ENCODE measurements around the gene MCUR1. TPM values are rescaled to one million over a fixed set of nuclear protein-coding genes. Genes with fewer than 3 reads are reported as not detected.
A peak's percentile ranks its signal among the peaks of the same experiment; 100 is the strongest.

Gene MCUR1
- total and polyA plus RNA-seq, 9 of the 15 experiments (the other 6 are each of a cell fraction or from before 2014, with no cell fraction given), result 5.1 to 60.2 (median 41.4) TPM

GRCh38 chr6:13841936-13842335 lies 27.6 kb upstream of the MCUR1 start:
- CTCF ChIA-PET (ENCODE audit: low intra/inter-chr PET ratio), result no interaction called here
- H3K9me3 ChIP-seq (replicated peaks; ENCODE audit: control insufficient read depth, insufficient read depth, low read depth, low read length), result no peaks in the 10 kb centered on the region
- intact Hi-C loops (cut with micrococcal nuclease), result no loop called here
- H3K4me2 ChIP-seq (ENCODE audit: insufficient read depth, low read length), result no peak overlapping the region
- BruUV-seq (replicated peaks), result no TSS peak
- H3K9me1 ChIP-seq (ENCODE audit: control insufficient read depth, insufficient read depth, low read length), result no peaks in the 10 kb centered on the region
- no peak for ATAC-seq
- H3K36me3 ChIP-seq (ENCODE audit: control insufficient read depth, insufficient read depth, low read length), result no peaks in the 10 kb centered on the region
- peaks cover 4 to 8% of the 10 kb centered on the region in 2 experiments; a peak in 4 of 5 replicates for H3K4me1 ChIP-seq (replicated peaks in 1 of 2; ENCODE audit: control insufficient read depth in 2 of 2, insufficient read depth in 2 of 2, low read length in 2 of 2)
- POLR2A ChIA-PET, result interaction anchor here (0.7 to 1.2 kb wide), 3 partner anchors 24 to 60 kb away, joined by 3 read pairs; no protein-coding TSS in a partner anchor
- H3K9ac ChIP-seq (ENCODE audit: insufficient read depth in 1 of 2, low read depth in 2 of 2, low read length in 2 of 2), result no peak overlapping the region
- DNase-seq (ENCODE audit: extremely low read depth in 1 of 4, low spot score in 3 of 4), result no peak
- no peaks in the 10 kb centered on the region for H3K79me2 ChIP-seq (ENCODE audit: control insufficient read depth, insufficient read depth, low read length)
- H3K27ac ChIP-seq (ENCODE audit: extremely low read depth, low read depth, low read length), result no peak overlapping the region
- H3K27me3 ChIP-seq (ENCODE audit: control insufficient read depth in 2 of 2, insufficient read depth in 2 of 2, low read length in 2 of 2), result no peaks in the 10 kb centered on the region
- TF ChIP-seq CBFA2T3 (IDR thresholded peaks at IDR 0.05) (peak; percentile 36; the same call in 1 of the 2 replicates), ZNF589 (CRISPR knock-in tag; IDR thresholded peaks at IDR 0.05; ENCODE audit: low read depth) (no peak), SMARCA4 (IDR thresholded peaks at IDR 0.05) (no peak)
- peak; percentile 29 for FAIRE-seq
- no peak overlapping the region for H3K4me3 ChIP-seq
- whole genome bisulfite sequencing (ENCODE audit: insufficient coverage, low coverage, missing lambda C conversion rate), result 26% methylated on average over 5 of the region's 5 CpGs
- H2AFZ ChIP-seq (ENCODE audit: low read depth, low read length), result no peak overlapping the region
- in situ Hi-C loops (cut with MboI), result no loop called here
- no peaks in the 10 kb centered on the region for H4K20me1 ChIP-seq (replicated peaks; ENCODE audit: control insufficient read depth, insufficient read depth, low read length)

GRCh38 chr6:13838616-13839015 lies 24.3 kb upstream of the MCUR1 start:
- ATAC-seq (no peak), DNase-seq (ENCODE audit: extremely low read depth in 1 of 4, low spot score in 3 of 4) (no peak), FAIRE-seq (no peak)
- Histone ChIP-seq H3K9ac (ENCODE audit: insufficient read depth in 1 of 2, low read depth in 2 of 2, low read length in 2 of 2) (no peak overlapping the region; a peak in 1 of 4 replicates), H3K27me3 (ENCODE audit: control insufficient read depth in 2 of 2, insufficient read depth in 2 of 2, low read length in 2 of 2) (no peaks in the 10 kb centered on the region), H4K20me1 (replicated peaks; ENCODE audit: control insufficient read depth, insufficient read depth, low read length) (no peaks in the 10 kb centered on the region), H3K9me1 (ENCODE audit: control insufficient read depth, insufficient read depth, low read length) (no peaks in the 10 kb centered on the region), H3K4me2 (ENCODE audit: insufficient read depth, low read length) (no peak overlapping the region), H3K9me3 (replicated peaks; ENCODE audit: control insufficient read depth, insufficient read depth, low read depth, low read length) (no peaks in the 10 kb centered on the region), H3K4me1 (replicated peaks in 1 of 2; ENCODE audit: control insufficient read depth in 2 of 2, insufficient read depth in 2 of 2, low read length in 2 of 2) (peaks cover 4 to 10% of the 10 kb centered on the region in 2 experiments; a peak in 4 of 5 replicates), H3K79me2 (ENCODE audit: control insufficient read depth, insufficient read depth, low read length) (no peaks in the 10 kb centered on the region), H3K36me3 (ENCODE audit: control insufficient read depth, insufficient read depth, low read length) (no peaks in the 10 kb centered on the region), H3K27ac (ENCODE audit: extremely low read depth, low read depth, low read length) (no peak overlapping the region), H2AFZ (ENCODE audit: low read depth, low read length) (0 out of 2 replicates have a peak overlapping the region, but pooled peaks have one; percentile 35), H3K4me3 (no peak overlapping the region)
- BruUV-seq (replicated peaks), result no TSS peak
- 4% methylated on average over 3 of the region's 3 CpGs for WGBS (ENCODE audit: insufficient coverage, low coverage, missing lambda C conversion rate)
- in situ Hi-C loops (cut with MboI), result no loop called here
- intact Hi-C loops (cut with micrococcal nuclease), result no loop called here
- CTCF ChIA-PET (ENCODE audit: low intra/inter-chr PET ratio), result no interaction called here
- POLR2A ChIA-PET, result interaction anchor here (0.6 to 1.4 kb wide), 3 partner anchors 21 to 35 kb away, joined by 3 to 5 read pairs (median 4); no protein-coding TSS in a partner anchor
- TF ChIP-seq ZNF395 (CRISPR knock-in tag; IDR thresholded peaks at IDR 0.05), result no peak
- no peak for TF ChIP-seq HNRNPL (IDR thresholded peaks at IDR 0.05; ENCODE audit: low read depth, low read length)
- TF ChIP-seq ZNF12 (CRISPR knock-in tag; IDR thresholded peaks at IDR 0.05), result no peak
- no peak for TF ChIP-seq E2F4 (CRISPR knock-in tag; IDR thresholded peaks at IDR 0.05; ENCODE audit: low read depth)
- TF ChIP-seq ARID2 (IDR thresholded peaks at IDR 0.05), result no peak
- TF ChIP-seq ATF3 (IDR thresholded peaks at IDR 0.05), result peak; percentile 31; the same call in 1 of the 2 replicates
- TF ChIP-seq ATF3 (CRISPR knock-in tag; conservative IDR thresholded peaks at IDR 0.05), result no peak
- no peak for TF ChIP-seq MTA2 (IDR thresholded peaks at IDR 0.05; ENCODE audit: low read depth)
- TF ChIP-seq MXI1 (IDR thresholded peaks at IDR 0.05; ENCODE audit: low read depth, low read length), result no peak

Measured in K562 (cell line).